Prostate gland (tissue), 2 donors: ENCODE measurements around the gene RAMACL.

Experiments used
- POLR2A ChIP-seq: fragments of 450-650 bp; IDR thresholded peaks from one replicate; pipeline ENCODE4 v1.6.1; 2016; ENCODE audit warnings: antibody characterized with exemption, mild to moderate bottlenecking
- TF ChIP-seq, protein P1 (sequence below), 4 experiments: fragments of 200-600 bp in 2 of 4; fragments of 450-650 bp in 2 of 4; sonication (generic) in 2 of 4; IDR thresholded peaks; 1 replicate in 3 of 4; 2 replicates in 1 of 4; pipeline ENCODE4 v1.5.1; 2016 to 2019; ENCODE audit warnings: antibody characterized with exemption in 4 of 4, mild to moderate bottlenecking in 2 of 4, moderate library complexity in 2 of 4

DNA sequence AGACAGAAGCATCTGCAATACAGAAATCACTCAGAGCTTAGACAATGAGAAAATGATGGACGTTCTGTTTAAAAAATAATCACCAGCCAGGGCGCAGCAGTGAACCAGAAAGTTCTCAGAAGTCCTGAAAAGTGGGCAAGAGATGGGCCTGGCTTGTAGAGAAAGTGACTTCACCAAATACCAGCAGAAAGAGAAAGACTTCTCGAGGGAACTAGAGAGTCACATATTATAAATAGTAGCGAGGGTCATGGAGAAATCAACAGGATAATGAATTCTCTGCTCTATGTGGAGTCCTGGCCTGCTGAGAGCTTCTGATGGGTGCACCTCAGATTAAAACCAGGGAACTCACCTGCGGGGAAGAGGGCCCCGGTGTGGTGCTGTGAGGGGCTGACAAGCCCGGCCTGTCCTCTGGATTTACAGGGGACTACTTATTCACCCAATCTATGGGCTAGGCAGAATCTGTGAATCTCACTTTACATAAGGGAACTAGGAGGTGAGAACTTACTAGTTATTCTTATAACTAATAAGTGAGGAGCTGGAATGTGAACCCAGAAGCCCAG, 5.6 kb upstream of the RAMACL start:
- TF ChIP-seq, protein P1, sequence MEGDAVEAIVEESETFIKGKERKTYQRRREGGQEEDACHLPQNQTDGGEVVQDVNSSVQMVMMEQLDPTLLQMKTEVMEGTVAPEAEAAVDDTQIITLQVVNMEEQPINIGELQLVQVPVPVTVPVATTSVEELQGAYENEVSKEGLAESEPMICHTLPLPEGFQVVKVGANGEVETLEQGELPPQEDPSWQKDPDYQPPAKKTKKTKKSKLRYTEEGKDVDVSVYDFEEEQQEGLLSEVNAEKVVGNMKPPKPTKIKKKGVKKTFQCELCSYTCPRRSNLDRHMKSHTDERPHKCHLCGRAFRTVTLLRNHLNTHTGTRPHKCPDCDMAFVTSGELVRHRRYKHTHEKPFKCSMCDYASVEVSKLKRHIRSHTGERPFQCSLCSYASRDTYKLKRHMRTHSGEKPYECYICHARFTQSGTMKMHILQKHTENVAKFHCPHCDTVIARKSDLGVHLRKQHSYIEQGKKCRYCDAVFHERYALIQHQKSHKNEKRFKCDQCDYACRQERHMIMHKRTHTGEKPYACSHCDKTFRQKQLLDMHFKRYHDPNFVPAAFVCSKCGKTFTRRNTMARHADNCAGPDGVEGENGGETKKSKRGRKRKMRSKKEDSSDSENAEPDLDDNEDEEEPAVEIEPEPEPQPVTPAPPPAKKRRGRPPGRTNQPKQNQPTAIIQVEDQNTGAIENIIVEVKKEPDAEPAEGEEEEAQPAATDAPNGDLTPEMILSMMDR (IDR thresholded peaks at IDR 0.05), result no peak
- no peak for TF ChIP-seq POLR2A
